ENCODE measurements around the gene ABTB1. TPM values are rescaled to one million over a fixed set of nuclear protein-coding genes. Genes with fewer than 3 reads are reported as not detected.

ABTB1 gene
- total and polyA plus RNA-seq, 2 experiments from 2014 or later: 3.7 to 5.7 TPM

DNA sequence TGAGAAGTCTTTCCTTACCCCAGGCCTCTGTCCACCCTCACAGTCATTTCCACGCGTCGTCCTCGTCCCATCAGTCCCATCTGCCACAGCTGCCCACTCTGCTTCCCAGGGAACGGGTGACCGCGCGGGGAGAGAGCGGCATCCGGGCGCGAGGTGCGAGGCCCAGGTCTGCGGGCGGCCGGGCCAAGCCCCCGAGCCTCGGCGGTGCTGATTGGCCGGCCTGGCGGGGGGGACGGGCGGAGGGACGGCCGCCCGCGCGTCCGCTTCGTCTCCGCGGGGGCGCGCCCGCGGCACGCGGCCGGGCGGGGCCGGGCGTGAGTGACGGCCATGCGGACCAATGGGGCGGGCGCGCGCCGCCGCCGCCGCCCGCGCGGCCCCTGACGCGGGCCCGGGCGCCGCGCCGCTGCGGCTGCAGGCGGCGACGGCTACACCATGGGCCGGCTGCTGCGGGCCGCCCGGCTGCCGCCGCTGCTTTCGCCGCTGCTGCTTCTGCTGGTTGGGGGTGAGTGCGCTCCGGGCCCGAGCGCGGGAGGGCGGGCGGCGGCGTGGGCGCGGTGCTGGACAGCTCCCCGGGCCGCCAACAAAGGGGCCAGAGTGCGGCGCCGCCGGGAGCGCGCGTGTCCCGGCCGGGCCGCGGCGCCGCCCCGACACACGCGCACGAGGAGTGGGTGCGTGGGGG is 43.8 kb upstream of the ABTB1 start, which contains the start of gene PODXL2:
Gene PODXL2, plus strand, starts transcription at position 398 of the 679 bp plus-strand sequence. Its CDS starts 35 bp downstream, at position 433.
- DNase-seq (ENCODE audit: low spot score): peak; percentile 82

More for the DNA sequence above, 43.8 kb upstream of the ABTB1 start, which contains the start of gene PODXL2:
- H3K4me3 Mint-ChIP-seq: peak within 1 kb of the TSS; percentile 79
- Histone ChIP-seq H3K4me3 (peak within 1 kb of the TSS; percentile 54), H3F3A (replicated peaks; ENCODE audit: low read depth) (peaks cover 5% of the 10 kb centered on the region; the same call in 1 of the 2 replicates), H3K27me3 (ENCODE audit: insufficient read depth) (peaks cover 41% of the 10 kb centered on the region), H3K9me2 (ENCODE audit: insufficient read depth) (no peaks in the 10 kb centered on the region), H3K79me2 (replicated peaks; ENCODE audit: insufficient read depth) (no peaks in the 10 kb centered on the region; the same call in 1 of the 2 replicates), H3K27ac (ENCODE audit: low read depth) (no peak within 1 kb of the TSS), H3K4me1 (ENCODE audit: insufficient read depth) (peaks cover 14% of the 10 kb centered on the region; the same call in 1 of the 2 replicates), H4K20me1 (replicated peaks; ENCODE audit: insufficient read depth) (0 out of 2 replicates have a peak, but pooled peaks cover 2% of the 10 kb centered on the region), H3K4me2 (peak within 1 kb of the TSS; percentile 78), H2AFZ (0 out of 2 replicates have a peak within 1 kb of the TSS, but pooled peaks have one; percentile 43), H3K36me3 (ENCODE audit: insufficient read depth) (no peaks in the 10 kb centered on the region; the same call in 1 of the 2 replicates)
- H3K9me3 Mint-ChIP-seq: peaks cover 6% of the 10 kb centered on the region
- ATAC-seq: peak; percentile 68
- TF ChIP-seq JUNB (IDR thresholded peaks at IDR 0.05; ENCODE audit: unreplicated experiment) (no peak), CREB1 (CRISPR knock-in tag; IDR thresholded peaks at IDR 0.05; ENCODE audit: low read depth) (peak; percentile 52), NANOG (IDR thresholded peaks at IDR 0.05; ENCODE audit: borderline replicate concordance) (no peak), EZH2phosphoT487 (IDR thresholded peaks at IDR 0.05; ENCODE audit: unreplicated experiment) (no peak), POLR2AphosphoS5 (IDR thresholded peaks at IDR 0.05; ENCODE audit: low read depth) (no peak), ZNF114 (CRISPR knock-in tag; IDR thresholded peaks at IDR 0.05) (0 out of 2 replicates have a peak, but pooled peaks have one; percentile 60), EZH2 (IDR thresholded peaks at IDR 0.05; ENCODE audit: low read depth, unreplicated experiment) (no peak), ZNF331 (CRISPR knock-in tag; IDR thresholded peaks at IDR 0.05; ENCODE audit: low read depth) (no peak), STAT1 (IDR thresholded peaks at IDR 0.05; ENCODE audit: unreplicated experiment) (no peak)
- TF ChIP-seq, protein P1, sequence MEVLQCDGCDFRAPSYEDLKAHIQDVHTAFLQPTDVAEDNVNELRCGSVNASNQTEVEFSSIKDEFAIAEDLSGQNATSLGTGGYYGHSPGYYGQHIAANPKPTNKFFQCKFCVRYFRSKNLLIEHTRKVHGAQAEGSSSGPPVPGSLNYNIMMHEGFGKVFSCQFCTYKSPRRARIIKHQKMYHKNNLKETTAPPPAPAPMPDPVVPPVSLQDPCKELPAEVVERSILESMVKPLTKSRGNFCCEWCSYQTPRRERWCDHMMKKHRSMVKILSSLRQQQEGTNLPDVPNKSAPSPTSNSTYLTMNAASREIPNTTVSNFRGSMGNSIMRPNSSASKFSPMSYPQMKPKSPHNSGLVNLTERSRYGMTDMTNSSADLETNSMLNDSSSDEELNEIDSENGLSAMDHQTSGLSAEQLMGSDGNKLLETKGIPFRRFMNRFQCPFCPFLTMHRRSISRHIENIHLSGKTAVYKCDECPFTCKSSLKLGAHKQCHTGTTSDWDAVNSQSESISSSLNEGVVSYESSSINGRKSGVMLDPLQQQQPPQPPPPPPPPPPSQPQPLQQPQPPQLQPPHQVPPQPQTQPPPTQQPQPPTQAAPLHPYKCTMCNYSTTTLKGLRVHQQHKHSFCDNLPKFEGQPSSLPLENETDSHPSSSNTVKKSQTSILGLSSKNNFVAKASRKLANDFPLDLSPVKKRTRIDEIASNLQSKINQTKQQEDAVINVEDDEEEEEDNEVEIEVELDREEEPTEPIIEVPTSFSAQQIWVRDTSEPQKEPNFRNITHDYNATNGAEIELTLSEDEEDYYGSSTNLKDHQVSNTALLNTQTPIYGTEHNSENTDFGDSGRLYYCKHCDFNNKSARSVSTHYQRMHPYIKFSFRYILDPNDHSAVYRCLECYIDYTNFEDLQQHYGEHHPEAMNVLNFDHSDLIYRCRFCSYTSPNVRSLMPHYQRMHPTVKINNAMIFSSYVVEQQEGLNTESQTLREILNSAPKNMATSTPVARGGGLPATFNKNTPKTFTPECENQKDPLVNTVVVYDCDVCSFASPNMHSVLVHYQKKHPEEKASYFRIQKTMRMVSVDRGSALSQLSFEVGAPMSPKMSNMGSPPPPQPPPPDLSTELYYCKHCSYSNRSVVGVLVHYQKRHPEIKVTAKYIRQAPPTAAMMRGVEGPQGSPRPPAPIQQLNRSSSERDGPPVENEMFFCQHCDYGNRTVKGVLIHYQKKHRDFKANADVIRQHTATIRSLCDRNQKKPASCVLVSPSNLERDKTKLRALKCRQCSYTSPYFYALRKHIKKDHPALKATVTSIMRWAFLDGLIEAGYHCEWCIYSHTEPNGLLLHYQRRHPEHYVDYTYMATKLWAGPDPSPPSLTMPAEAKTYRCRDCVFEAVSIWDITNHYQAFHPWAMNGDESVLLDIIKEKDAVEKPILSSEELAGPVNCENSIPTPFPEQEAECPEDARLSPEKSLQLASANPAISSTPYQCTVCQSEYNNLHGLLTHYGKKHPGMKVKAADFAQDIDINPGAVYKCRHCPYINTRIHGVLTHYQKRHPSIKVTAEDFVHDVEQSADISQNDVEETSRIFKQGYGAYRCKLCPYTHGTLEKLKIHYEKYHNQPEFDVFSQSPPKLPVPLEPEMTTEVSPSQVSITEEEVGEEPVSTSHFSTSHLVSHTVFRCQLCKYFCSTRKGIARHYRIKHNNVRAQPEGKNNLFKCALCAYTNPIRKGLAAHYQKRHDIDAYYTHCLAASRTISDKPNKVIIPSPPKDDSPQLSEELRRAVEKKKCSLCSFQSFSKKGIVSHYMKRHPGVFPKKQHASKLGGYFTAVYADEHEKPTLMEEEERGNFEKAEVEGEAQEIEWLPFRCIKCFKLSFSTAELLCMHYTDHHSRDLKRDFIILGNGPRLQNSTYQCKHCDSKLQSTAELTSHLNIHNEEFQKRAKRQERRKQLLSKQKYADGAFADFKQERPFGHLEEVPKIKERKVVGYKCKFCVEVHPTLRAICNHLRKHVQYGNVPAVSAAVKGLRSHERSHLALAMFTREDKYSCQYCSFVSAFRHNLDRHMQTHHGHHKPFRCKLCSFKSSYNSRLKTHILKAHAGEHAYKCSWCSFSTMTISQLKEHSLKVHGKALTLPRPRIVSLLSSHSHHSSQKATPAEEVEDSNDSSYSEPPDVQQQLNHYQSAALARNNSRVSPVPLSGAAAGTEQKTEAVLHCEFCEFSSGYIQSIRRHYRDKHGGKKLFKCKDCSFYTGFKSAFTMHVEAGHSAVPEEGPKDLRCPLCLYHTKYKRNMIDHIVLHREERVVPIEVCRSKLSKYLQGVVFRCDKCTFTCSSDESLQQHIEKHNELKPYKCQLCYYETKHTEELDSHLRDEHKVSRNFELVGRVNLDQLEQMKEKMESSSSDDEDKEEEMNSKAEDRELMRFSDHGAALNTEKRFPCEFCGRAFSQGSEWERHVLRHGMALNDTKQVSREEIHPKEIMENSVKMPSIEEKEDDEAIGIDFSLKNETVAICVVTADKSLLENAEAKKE (CRISPR knock-in tag; IDR thresholded peaks at IDR 0.05): no peak
- TF ChIP-seq, protein P2, sequence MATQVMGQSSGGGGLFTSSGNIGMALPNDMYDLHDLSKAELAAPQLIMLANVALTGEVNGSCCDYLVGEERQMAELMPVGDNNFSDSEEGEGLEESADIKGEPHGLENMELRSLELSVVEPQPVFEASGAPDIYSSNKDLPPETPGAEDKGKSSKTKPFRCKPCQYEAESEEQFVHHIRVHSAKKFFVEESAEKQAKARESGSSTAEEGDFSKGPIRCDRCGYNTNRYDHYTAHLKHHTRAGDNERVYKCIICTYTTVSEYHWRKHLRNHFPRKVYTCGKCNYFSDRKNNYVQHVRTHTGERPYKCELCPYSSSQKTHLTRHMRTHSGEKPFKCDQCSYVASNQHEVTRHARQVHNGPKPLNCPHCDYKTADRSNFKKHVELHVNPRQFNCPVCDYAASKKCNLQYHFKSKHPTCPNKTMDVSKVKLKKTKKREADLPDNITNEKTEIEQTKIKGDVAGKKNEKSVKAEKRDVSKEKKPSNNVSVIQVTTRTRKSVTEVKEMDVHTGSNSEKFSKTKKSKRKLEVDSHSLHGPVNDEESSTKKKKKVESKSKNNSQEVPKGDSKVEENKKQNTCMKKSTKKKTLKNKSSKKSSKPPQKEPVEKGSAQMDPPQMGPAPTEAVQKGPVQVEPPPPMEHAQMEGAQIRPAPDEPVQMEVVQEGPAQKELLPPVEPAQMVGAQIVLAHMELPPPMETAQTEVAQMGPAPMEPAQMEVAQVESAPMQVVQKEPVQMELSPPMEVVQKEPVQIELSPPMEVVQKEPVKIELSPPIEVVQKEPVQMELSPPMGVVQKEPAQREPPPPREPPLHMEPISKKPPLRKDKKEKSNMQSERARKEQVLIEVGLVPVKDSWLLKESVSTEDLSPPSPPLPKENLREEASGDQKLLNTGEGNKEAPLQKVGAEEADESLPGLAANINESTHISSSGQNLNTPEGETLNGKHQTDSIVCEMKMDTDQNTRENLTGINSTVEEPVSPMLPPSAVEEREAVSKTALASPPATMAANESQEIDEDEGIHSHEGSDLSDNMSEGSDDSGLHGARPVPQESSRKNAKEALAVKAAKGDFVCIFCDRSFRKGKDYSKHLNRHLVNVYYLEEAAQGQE (IDR thresholded peaks at IDR 0.05; ENCODE audit: unreplicated experiment): peak; percentile 66
- TF ChIP-seq, protein P3, sequence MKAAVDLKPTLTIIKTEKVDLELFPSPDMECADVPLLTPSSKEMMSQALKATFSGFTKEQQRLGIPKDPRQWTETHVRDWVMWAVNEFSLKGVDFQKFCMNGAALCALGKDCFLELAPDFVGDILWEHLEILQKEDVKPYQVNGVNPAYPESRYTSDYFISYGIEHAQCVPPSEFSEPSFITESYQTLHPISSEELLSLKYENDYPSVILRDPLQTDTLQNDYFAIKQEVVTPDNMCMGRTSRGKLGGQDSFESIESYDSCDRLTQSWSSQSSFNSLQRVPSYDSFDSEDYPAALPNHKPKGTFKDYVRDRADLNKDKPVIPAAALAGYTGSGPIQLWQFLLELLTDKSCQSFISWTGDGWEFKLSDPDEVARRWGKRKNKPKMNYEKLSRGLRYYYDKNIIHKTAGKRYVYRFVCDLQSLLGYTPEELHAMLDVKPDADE (IDR thresholded peaks at IDR 0.05): no peak
- TF ChIP-seq, protein P4, sequence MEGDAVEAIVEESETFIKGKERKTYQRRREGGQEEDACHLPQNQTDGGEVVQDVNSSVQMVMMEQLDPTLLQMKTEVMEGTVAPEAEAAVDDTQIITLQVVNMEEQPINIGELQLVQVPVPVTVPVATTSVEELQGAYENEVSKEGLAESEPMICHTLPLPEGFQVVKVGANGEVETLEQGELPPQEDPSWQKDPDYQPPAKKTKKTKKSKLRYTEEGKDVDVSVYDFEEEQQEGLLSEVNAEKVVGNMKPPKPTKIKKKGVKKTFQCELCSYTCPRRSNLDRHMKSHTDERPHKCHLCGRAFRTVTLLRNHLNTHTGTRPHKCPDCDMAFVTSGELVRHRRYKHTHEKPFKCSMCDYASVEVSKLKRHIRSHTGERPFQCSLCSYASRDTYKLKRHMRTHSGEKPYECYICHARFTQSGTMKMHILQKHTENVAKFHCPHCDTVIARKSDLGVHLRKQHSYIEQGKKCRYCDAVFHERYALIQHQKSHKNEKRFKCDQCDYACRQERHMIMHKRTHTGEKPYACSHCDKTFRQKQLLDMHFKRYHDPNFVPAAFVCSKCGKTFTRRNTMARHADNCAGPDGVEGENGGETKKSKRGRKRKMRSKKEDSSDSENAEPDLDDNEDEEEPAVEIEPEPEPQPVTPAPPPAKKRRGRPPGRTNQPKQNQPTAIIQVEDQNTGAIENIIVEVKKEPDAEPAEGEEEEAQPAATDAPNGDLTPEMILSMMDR (conservative IDR thresholded peaks at IDR 0.05; ENCODE audit: low read depth in 2 of 2): no peak
- peaks cover 3% of the 10 kb centered on the region; the same call in 2 of the 3 replicates for H3K36me3 Mint-ChIP-seq (ENCODE audit: low read depth)
- H3K4me1 Mint-ChIP-seq: peaks cover 34% of the 10 kb centered on the region
- peaks cover 28% of the 10 kb centered on the region for H3K27me3 Mint-ChIP-seq (ENCODE audit: insufficient read depth, low read depth, poor library complexity)
- no peak within 1 kb of the TSS for H3K27ac Mint-ChIP-seq
